NB4 (cell line): Measurements from ENCODE around the gene APOO.

Experiments
- CTCF ChIP-seq: IDR thresholded peaks from one replicate; pipeline ENCODE4 v1.5.1; 2012; ENCODE audit warnings: low read depth, low read length
- POLR2A ChIP-seq: IDR thresholded peaks from 2 replicates; pipeline ENCODE4 v1.6.1; 2011; ENCODE audit warnings: mild to moderate bottlenecking; ENCODE audit not compliant: insufficient read length; ENCODE audit errors: extremely low read depth

- no peak for TF ChIP-seq CTCF
- no peak for TF ChIP-seq POLR2A
These were observed 56.2 kb downstream of the APOO start for GRCh38 chrX:23851544-23851943.
